GM19455 (cell line): Measurements from ENCODE around the gene MANSC4.
"Not testable (repeated sequence)": the region's sequence is repeated elsewhere in the genome, so short reads cannot be mapped to it uniquely, and the experiment has no call there.

ENCODE experiments used
- ATAC-seq: cut with Tn5 transposase; IDR thresholded peaks from one replicate; pipeline ENCODE4 v1.9.1; 2021; ENCODE audit not compliant: unreplicated experiment

The MANSC4 gene

GRCh38 chr12:27756670-27757195, 23.3 kb downstream of the MANSC4 start:
- ATAC-seq: no peak

DNA sequence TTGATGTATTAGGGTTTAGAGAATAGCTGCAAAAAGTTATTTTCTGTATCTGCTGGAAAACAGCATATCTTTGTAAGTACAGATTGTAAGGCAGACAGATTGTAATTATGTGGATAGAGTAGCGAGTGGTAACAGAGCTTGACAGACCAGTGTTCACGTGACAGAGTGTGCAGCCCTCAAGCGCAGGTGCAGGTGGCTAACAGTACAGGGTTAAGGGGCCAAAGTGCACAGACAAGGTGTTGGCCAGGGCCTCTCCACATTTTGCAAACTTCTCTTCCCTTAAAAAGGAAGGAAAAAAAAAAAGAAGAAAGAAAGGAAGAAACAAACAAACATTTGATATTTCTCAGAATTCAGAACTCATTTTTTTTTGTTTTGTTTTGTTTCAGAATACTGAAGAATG, 25.2 kb downstream of the MANSC4 start:
- no peak for ATAC-seq

- no peak for ATAC-seq
Measured at GRCh38 chr12:27751386-27752047, 28.5 kb downstream of the MANSC4 start.

GRCh38 chr12:27747111-27747820, 32.8 kb downstream of the MANSC4 start:
- ATAC-seq: no peak

- ATAC-seq: not testable (repeated sequence)
Measured at GRCh38 chr12:27745734-27746133, 34.3 kb downstream of the MANSC4 start.

DNA sequence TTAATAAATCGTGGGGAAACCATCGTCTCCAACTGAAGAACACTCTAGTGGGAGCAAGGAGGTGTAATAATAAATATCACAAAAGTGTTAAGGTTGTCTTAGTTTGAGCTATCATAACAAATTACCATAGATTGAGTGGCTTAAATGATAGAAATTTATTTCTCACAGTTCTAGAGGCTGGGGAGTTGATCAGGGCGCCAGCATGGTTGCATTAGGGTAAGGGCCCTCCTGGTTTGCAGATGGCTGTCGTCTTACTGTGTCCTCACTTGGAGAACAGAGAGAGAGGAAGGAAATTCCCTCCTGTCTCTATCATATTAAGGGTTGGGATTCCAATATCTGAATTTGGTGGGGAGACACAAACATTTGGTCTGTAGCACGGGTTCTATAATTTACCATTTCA, 36.4 kb downstream of the MANSC4 start:
- ATAC-seq: no peak

DNA sequence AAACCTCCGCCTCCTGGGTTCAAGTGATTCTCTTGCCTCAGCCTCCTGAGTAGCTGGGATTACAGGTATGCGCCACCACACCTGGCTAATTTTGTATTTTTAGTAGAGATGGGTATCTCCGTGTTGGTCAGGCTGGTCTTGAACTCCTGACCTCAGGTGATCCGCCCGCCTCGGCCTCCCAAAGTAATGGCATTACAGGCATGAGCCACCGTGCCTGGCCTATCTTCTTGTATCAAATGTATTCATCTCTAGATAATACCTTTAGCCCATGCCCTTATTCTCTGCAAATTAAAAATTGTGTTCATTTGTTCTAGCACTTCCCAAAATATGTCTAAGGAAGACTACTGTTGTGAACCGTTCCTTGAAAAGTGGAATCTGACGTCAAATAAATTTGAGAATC, 45.7 kb downstream of the MANSC4 start:
- ATAC-seq: not testable (repeated sequence)

DNA sequence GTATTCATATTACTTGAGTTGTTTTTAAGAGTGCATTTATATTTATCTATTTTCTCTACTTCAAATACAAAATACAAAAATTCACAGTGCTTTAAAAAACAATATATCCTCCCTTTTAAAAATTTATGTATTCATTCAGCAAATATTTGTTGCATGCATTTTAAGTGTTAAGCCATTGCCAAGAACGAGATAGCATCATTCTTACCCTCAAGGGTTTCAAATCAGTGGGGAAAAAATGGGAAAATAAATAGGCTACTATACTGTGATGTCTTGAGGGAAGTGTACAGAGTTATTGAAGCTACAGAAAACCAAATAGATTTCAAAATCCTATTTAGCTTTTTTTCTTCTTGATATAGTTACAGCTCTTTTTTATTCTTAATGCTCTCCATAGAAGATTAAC, 46.2 kb downstream of the MANSC4 start:
- ATAC-seq: no peak

GRCh38 chr12:27733052-27733656, 46.9 kb downstream of the MANSC4 start:
- no peak for ATAC-seq

DNA sequence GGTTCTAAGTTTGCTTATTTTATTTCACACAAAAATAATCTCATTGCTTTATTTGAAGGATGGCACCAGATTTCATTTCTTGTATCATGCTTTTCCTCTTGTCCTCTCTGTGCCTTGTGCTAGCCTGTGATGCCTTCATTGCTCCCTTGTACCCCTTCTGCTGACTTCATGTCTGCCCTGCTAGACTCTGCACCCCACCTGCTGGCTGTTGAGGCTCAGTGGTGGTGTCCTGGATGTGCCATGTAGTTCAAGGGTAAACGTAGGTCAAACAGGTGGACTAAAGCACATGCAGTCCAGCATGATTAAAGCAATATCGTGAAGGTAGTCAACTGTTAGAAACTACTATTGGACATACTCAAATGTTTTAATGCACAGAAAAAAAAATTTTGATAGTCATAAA, 47.8 kb downstream of the MANSC4 start:
- no peak for ATAC-seq

GRCh38 chr12:27730097-27730588, 49.9 kb downstream of the MANSC4 start:
- ATAC-seq: no peak

- no peak for ATAC-seq
Measured at GRCh38 chr12:27723212-27723611, 56.8 kb downstream of the MANSC4 start.
